NT2/D1 (cell line): Measurements from ENCODE around the gene EML6.

Experiments used
- SUZ12 ChIP-seq: IDR thresholded peaks from 2 replicates; pipeline ENCODE4 v1.6.1; 2011; ENCODE audit not compliant: insufficient read length, insufficient read depth; ENCODE audit errors: extremely low read depth
- YY1 ChIP-seq: IDR thresholded peaks from 2 replicates; pipeline ENCODE4 v1.6.1; 2011; ENCODE audit not compliant: insufficient read length, insufficient read depth
- ZNF274 ChIP-seq: IDR thresholded peaks from 2 replicates; pipeline ENCODE4 v1.6.1; 2011; ENCODE audit warnings: mild to moderate bottlenecking, low read depth, low read length

DNA sequence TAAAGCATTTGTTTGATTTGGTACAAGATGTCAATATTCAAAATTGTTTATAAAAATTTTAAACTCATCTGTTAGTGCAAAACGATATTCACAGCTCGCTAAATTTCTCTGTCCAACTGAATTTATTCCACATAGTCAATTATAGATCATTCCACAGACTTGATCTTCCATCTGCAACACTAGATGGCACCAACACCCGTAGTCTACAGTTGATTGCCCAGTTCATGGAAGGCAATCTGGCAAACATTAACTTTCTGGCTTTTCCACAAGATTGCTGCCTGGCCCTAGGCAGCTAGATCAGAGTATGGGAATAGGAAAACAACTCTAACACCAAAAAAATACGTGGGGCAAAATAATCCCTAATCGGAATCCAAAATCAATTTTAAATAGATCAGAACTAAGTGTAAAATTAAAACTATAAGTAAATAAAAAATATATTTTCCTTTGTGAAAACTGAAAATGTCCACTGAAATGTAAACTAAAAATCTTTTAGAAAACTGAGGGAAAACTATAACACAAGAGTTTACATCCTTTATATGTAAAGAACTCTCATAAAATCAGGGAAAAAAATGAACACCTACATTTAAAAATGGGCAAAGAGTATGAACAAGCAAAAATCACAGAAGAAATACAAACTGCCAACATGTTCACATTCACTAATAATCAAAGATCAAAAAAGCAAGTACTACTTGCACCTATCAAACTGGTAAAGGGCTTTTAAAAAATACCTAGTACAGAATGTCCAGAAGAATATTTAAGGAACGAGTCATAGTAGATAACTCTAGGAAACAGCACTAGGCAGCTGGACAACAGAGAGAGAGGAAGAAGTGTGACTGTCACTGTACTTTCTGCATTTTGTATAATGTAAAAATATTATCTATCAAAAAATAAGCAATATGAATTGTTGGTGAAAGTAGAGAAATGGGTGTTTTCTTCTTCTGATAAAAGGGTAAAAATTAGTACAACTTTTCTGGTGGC lies 291.8 kb downstream of the EML6 start:
- TF ChIP-seq SUZ12 (no peak), YY1 (no peak), ZNF274 (no peak)
